HG02588 (cell line): ENCODE data around the gene OGFR.
"Not testable (repeated sequence)": the region's sequence is repeated elsewhere in the genome, so short reads cannot be mapped to it uniquely, and the experiment has no call there.

Experiments
- ATAC-seq: cut with Tn5 transposase; IDR thresholded peaks from one replicate; pipeline ENCODE4 v1.9.1; 2021; ENCODE audit warnings: mild to moderate bottlenecking, moderate library complexity; ENCODE audit not compliant: unreplicated experiment

The OGFR gene

DNA sequence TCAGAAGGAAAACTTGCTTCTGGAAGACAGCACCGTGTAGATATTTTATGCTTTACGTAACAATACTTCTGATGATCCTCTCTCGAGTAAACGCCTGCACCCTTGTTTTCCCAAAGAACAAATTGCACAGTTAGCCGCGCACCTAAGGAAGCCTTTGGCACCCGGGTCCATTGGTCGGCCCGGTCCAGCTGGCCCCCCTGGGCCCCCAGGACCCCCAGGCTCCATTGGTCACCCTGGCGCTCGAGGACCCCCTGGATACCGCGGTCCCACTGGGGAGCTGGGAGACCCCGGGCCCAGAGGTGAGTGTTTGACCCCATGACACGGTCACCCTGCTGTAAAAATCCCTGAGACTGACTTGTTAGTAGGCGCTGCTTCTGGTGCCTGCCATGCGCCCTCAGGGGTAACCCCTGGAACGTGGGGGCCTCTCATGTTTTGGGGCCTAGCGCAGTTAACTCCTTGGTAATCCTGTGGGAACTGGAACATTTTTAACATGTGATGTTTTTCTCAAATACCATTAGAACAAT is 32.4 kb downstream of the OGFR start:
- no peak for ATAC-seq

DNA sequence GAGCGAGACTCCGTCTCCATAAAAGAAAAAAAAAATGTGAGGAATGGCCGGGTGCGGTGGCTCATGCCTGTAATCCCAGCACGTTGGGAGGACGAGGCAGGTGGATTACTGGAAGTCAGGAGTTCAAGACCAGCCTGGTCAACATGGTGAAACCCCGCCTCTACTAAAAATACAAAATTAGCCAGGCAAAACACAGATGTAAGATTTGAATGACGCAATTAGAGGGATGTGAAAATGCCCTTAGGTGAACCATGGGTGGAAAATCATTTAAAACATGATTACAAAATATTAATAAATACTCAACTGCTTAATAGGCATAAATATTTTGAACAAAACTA is 33.1 kb downstream of the OGFR start:
- no peak for ATAC-seq

- peak; percentile 58 for ATAC-seq
Observed at GRCh38 chr20:62838128-62838891, 33.7 kb downstream of the OGFR start.

- no peak for ATAC-seq
Observed at GRCh38 chr20:62839261-62839660, 34.6 kb downstream of the OGFR start.

DNA sequence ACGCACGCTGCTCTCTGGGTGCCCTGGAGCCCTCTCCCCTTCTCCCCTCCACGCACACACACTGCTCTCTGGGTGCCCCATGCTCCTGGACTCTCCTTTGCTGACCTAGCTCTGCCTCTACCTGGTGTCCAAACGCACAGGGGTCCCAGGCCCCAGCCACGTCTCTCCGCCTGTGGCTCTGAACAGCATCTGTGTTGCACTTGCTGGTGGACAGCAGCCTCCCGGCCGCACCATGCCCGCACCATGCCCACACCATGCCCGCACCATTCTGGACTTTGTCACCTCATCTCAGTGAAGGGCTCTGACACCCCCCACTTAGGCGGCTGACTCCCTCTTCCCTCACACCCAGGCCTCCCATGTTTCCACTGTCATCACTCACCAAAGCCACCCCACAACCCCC is 35.2 kb downstream of the OGFR start:
- no peak for ATAC-seq

DNA sequence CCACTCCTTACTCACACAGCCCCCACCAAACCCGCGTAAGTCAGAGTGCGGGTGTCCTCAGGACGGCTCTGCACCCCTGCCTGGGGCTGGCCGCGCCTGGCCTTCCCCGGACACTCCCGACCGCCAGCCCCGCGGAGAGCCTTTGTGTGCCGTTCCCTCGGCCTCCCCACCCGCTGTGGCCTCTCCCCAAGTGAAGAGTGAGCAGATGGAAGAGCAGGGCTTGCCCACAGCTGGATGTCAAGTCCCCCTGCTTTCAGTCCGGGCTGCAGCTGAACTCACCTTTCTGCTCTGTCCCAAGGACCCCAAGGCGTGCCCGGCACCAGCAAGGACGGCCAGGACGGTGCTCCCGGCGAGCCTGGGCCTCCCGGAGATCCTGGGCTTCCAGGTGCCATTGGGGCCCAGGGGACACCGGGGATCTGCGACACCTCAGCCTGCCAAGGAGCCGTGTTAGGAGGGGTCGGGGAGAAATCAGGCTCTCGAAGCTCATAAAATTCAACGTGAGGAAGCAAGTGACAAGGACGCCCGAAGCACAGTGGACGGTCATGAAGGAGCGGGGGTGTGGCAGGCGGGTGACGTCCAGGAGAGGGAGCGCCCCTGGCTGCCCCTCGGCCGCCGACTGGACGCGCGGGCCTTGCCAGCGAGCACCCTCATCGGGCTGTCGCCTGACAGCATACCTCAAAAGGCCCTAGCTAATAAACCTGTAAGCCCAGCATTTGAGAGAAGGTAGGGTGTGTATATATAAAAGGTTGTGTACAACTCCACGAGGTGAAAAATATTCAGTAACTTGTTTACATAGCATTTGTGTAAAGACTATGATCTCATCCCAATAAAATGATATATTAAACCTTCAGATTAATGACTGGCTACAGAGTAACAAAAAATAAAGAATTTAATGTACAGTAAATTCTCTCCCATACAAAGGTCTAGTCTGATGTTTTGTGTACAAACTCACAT is 35.9 kb downstream of the OGFR start:
- ATAC-seq: no peak

DNA sequence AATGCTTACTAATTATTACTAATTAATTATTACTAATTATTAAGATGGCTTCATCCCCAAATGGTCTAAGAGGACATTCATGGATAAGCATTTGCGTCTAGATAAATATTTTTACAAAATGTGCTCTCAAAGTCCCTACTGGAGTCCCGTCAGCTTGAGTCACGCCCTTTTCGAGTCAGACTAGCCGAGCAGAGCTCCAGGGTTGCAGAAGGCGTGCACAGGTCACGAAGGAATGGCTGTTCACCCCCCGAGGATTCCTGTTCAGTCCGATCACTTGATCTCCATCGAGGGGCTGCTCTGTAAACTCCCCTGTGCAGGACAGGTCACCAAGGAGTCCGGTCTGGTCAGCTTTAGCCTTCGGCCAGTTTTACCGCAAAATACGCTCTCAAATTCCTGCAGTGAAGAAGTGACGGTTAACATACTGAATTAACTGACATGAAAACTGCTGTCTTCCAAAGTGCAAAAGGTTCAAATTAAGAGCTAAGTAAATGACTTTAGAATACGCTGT is 37.1 kb downstream of the OGFR start:
- no peak for ATAC-seq

DNA sequence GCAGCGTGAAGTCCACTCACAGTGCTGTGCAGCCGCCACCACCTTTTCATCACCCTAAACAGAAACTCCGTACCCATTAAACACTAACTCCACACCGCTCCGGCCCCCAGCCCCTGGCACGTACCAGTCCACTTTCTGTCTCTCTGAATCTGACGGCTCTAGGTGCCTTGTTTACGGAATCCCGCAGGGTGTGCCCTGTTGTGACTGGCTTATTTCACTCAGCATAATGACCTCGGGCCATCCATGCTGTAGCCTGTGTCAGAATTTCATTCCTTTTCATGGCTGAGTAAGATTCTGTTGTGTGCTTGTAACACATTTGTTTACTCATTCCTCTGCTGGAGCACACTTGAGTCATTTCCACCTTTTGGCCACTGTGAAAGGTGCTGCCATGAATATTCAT is 39.0 kb downstream of the OGFR start:
- no peak for ATAC-seq

DNA sequence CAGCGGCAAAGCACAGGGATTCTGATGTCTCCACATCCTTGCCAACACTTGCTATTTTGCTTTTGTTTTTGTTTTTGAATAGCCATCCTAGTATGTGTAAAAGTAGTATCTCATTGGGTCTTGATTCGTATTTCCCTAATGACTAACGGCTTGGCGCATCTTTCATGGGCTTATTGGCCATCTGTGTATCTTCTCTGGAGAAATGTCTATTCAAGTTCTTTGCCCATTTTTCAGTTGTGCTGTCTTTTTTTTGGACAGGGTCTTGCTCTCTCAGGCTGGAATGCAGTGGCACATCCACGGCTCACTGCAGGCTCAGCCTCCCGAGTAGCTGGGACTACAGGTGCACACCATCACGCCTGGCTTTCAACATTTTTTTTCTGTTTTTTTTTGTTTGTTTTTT is 39.5 kb downstream of the OGFR start:
- no peak for ATAC-seq

GRCh38 chr20:62845416-62846160 is 41.0 kb downstream of the OGFR start:
- ATAC-seq: no peak

GRCh38 chr20:62846166-62846890 is 41.7 kb downstream of the OGFR start:
- ATAC-seq: no peak

- not testable (repeated sequence) for ATAC-seq
Observed at GRCh38 chr20:62848917-62849316, 44.3 kb downstream of the OGFR start.

DNA sequence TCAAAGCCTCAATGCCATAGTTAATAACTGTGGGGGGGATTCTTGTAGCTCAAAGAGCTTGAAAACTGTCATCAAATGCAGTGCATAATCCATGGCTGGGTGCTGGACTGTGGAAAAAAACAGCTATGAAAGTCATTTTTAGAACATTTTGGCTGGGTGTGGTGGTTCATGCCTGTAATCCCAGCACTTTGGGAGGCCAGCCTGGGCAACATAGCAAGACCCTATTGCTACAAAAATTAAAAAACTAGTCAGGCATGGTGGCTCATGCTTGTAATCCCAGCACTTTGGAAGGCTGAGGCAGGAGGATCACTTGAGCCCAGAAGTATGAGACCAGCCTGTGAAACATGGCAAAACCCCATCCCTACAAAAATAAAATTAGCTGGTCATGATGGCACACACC is 44.8 kb downstream of the OGFR start:
- ATAC-seq: no peak

GRCh38 chr20:62850333-62850974 is 45.8 kb downstream of the OGFR start:
- ATAC-seq: no peak

- no peak for ATAC-seq
Observed at GRCh38 chr20:62852196-62852595, 47.6 kb downstream of the OGFR start.

GRCh38 chr20:62852841-62853240 is 48.2 kb downstream of the OGFR start:
- ATAC-seq: no peak

DNA sequence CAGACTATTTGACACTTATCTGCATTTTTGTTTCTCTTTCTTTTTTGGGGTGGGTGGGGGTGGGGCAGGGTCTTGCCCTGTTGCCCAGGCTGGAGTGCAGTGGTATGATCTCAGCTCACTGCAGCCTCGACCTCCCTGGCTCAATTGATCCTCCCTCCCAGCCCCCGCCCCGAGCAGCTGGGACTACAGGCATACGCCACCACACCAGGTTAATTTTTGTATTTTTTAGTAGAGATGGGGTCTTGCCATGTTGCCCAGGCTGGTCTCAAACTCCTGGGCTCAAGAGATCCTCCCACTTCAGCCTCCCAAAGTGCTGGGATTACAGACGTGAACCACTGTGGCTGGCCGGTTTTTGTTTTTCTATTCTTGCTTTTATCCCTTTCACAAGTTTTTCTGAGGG is 48.7 kb downstream of the OGFR start:
- ATAC-seq: not testable (repeated sequence)

DNA sequence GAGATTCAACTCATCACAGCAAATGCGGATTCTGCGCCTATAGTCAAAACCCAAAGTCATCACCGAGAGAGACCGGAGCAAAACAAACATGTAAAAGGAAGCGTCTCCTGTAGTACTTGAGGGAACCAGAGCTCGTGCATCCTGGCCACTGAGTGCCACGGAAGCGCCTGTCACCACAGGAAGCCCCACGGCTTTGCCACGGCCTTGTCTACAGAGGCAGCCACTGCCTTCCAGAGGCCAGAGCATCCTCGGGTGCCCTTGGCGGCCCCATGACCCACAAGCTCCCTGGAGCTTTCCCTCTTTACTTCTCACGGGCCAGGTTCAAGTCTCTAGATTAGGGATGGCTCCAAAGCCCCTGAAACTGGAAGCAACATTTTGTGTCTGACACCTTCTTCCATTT is 49.5 kb downstream of the OGFR start:
- no peak for ATAC-seq

- ATAC-seq: no peak
Observed at GRCh38 chr20:62855120-62855519, 50.5 kb downstream of the OGFR start.
